K562 (cell line): Measurements from ENCODE around the gene SYCP2. TPM values are rescaled to one million over a fixed set of nuclear protein-coding genes. Genes with fewer than 3 reads are reported as not detected.

Source experiments
- ATAC-seq: fragments of 200-7000 bp; cut with Tn5 transposase; 3 replicates; pipeline ENCODE4 v1.9.1; 2020; ENCODE audit warnings: moderate library complexity
- BruUV-seq: library from RNA; stranded (reverse); fragments of 400-500 nt; replicated peaks from 2 replicates; lab custom pipeline; 2021; lab: Mats Ljungman, UMichigan
- CTCF ChIA-PET: fragments of 300-600 bp; formaldehyde crosslinking; extraction: SDS; loops from one replicate; lab custom pipeline; 2021; ENCODE audit warnings: low intra/inter-chr PET ratio; lab: Yijun Ruan, JAX
- POLR2A ChIA-PET: fragments of 300-600, 350-650 bp; sonication (Branson Sonifier 250); formaldehyde crosslinking; extraction: SDS; loops from one replicate; lab custom pipeline; 2021; ENCODE audit warnings: antibody characterized with exemption, inconsistent platforms; lab: Yijun Ruan, JAX
- DNase-seq, 4 experiments: peaks; one replicate each; pipeline versions ENCODE4 v3.0.0 to v3.0.0-alpha.2; 2011 to 2018; ENCODE audit warnings: low spot score in 3 of 4, mixed read lengths in 3 of 4; ENCODE audit errors: extremely low read depth in 1 of 4
- FAIRE-seq: peaks from 2 replicates; lab custom pipeline; 2011; peaks lifted over from hg19 to GRCh38; lab: Jason Lieb, UNC
- H2AFZ ChIP-seq: 2 replicates; pipeline ENCODE4 v1.6.0; 2011; ENCODE audit warnings: low read depth, low read length, control low read depth, inconsistent platforms
- H3K27ac ChIP-seq: fragments of 200-600 bp; 3 replicates; pipeline ENCODE4 v1.8.0; 2011; ENCODE audit warnings: low read depth, mild to moderate bottlenecking, control low read depth, inconsistent platforms, low read length, moderate library complexity, mixed read lengths; ENCODE audit errors: extremely low read depth
- H3K27me3 ChIP-seq, 2 experiments: fragments of 300-600 bp in 1 of 2; 2 replicates in 1 of 2; 3 replicates in 1 of 2; pipeline versions ENCODE4 v1.6.0 to v1.8.0; 2011; ENCODE audit warnings: inconsistent platforms in 2 of 2, low read length in 2 of 2, mild to moderate bottlenecking in 1 of 2, mixed read lengths in 1 of 2, moderate library complexity in 1 of 2; ENCODE audit not compliant: control insufficient read depth in 2 of 2, insufficient read depth in 2 of 2
- H3K36me3 ChIP-seq: fragments of 300-600 bp; 3 replicates; pipeline ENCODE4 v1.8.0; 2011; ENCODE audit warnings: mild to moderate bottlenecking, low read length, inconsistent platforms; ENCODE audit not compliant: control insufficient read depth, insufficient read depth
- H3K4me1 ChIP-seq, 2 experiments: fragments of 200-600 bp in 1 of 2; replicated peaks in 1 of 2; 2 replicates in 1 of 2; 3 replicates in 1 of 2; pipeline versions ENCODE4 v1.5.1 to v1.8.0; 2011; ENCODE audit warnings: inconsistent platforms in 2 of 2, low read length in 2 of 2, mild to moderate bottlenecking in 1 of 2, mixed read lengths in 1 of 2, moderate library complexity in 1 of 2; ENCODE audit not compliant: control insufficient read depth in 2 of 2, insufficient read depth in 2 of 2
- H3K4me2 ChIP-seq: 2 replicates; pipeline ENCODE4 v1.6.1; 2011; ENCODE audit warnings: low read length, control low read depth, inconsistent platforms, mixed read lengths; ENCODE audit not compliant: insufficient read depth
- H3K4me3 ChIP-seq: fragments of 200-600 bp; sonication (generic), shearing (Covaris generic); 2 replicates; pipeline ENCODE4 v1.5.1; 2016; ENCODE audit warnings: control low read depth, inconsistent platforms
- H3K79me2 ChIP-seq: fragments of 200-600 bp; 3 replicates; pipeline ENCODE4 v1.8.0; 2011; ENCODE audit warnings: low read length, inconsistent platforms; ENCODE audit not compliant: control insufficient read depth, insufficient read depth
- H3K9ac ChIP-seq, 2 experiments: 2 replicates each; pipeline versions ENCODE4 v1.6.0 to v1.6.1; 2011; ENCODE audit warnings: low read depth in 2 of 2, low read length in 2 of 2, control low read depth in 1 of 2, inconsistent platforms in 1 of 2, mild to moderate bottlenecking in 1 of 2, mixed read lengths in 1 of 2; ENCODE audit not compliant: insufficient read depth in 1 of 2
- H3K9me1 ChIP-seq: one replicate; pipeline ENCODE4 v1.6.0; 2011; ENCODE audit warnings: inconsistent platforms, mild to moderate bottlenecking, low read length, moderate library complexity; ENCODE audit not compliant: control insufficient read depth, insufficient read depth
- H3K9me3 ChIP-seq: replicated peaks from 2 replicates; pipeline ENCODE4 v1.5.1; 2011; ENCODE audit warnings: low read depth, low read length, inconsistent platforms; ENCODE audit not compliant: control insufficient read depth, insufficient read depth
- H4K20me1 ChIP-seq: replicated peaks from 2 replicates; pipeline ENCODE4 v1.6.1; 2011; ENCODE audit warnings: low read length, inconsistent platforms, mixed read lengths; ENCODE audit not compliant: control insufficient read depth, insufficient read depth
- AFF4 ChIP-seq: sonication (generic); formaldehyde crosslinking; IDR thresholded peaks from 2 replicates; pipeline ENCODE4 v1.8.0; 2023; ENCODE audit warnings: mild to moderate bottlenecking, missing genetic modification reagents
- CAMTA2 ChIP-seq: fragments of 250-450 bp; sonication (Bioruptor Pico); conservative IDR thresholded peaks from 2 replicates; pipeline ENCODE4 v1.5.1; 2022
- CHD2 ChIP-seq: IDR thresholded peaks from 2 replicates; pipeline ENCODE4 v1.6.1; 2011; ENCODE audit warnings: low read depth, low read length
- E2F3 ChIP-seq: fragments of 250-450 bp; sonication (Bioruptor Pico); IDR thresholded peaks from 2 replicates; pipeline ENCODE4 v1.4.0; 2020; ENCODE audit warnings: mild to moderate bottlenecking
- E2F5 ChIP-seq: sonication (generic); formaldehyde crosslinking; IDR thresholded peaks from 2 replicates; pipeline ENCODE4 v1.8.0; 2022; ENCODE audit warnings: mild to moderate bottlenecking, missing genetic modification reagents
- E4F1 ChIP-seq: fragments of 250-450 bp; sonication (Bioruptor Pico); IDR thresholded peaks from 2 replicates; pipeline ENCODE4 v1.5.0; 2021; ENCODE audit warnings: mild to moderate bottlenecking, borderline replicate concordance
- GTF2F1 ChIP-seq: IDR thresholded peaks from 2 replicates; pipeline ENCODE4 v1.6.1; 2011; ENCODE audit warnings: low read depth, low read length, improper control_type of control experiment
- HDAC2 ChIP-seq: fragments of 450-650 bp; IDR thresholded peaks from 2 replicates; pipeline ENCODE4 v1.6.1; 2016; ENCODE audit warnings: mild to moderate bottlenecking
- HSF4 ChIP-seq: fragments of 250-450 bp; sonication (Bioruptor Pico); IDR thresholded peaks from 2 replicates; pipeline ENCODE4 v2.1.2; 2022; ENCODE audit warnings: mild to moderate bottlenecking, moderate library complexity, borderline replicate concordance
- KDM1A ChIP-seq, 2 experiments: fragments of 450-650 bp; IDR thresholded peaks; 2 replicates each; pipeline ENCODE4 v1.6.1; 2016; ENCODE audit warnings: mild to moderate bottlenecking in 2 of 2
- NCOA2 ChIP-seq, 2 experiments: fragments of 450-650 bp; IDR thresholded peaks; 2 replicates each; pipeline ENCODE4 v1.6.1; 2018; ENCODE audit warnings: mild to moderate bottlenecking in 2 of 2, moderate library complexity in 1 of 2; ENCODE audit not compliant: partially characterized antibody in 2 of 2
- NR2C1 ChIP-seq, 2 experiments: fragments of 450-650 bp; IDR thresholded peaks; 2 replicates each; pipeline ENCODE4 v1.6.1; 2017; ENCODE audit warnings: mild to moderate bottlenecking in 2 of 2, antibody characterized with exemption in 1 of 2, inconsistent platforms in 1 of 2, missing compliant biosample characterization in 1 of 2, missing genetic modification characterization in 1 of 2
- PHF8 ChIP-seq: fragments of 200-600 bp; sonication (generic); IDR thresholded peaks from 2 replicates; pipeline ENCODE4 v1.6.1; 2012; ENCODE audit warnings: mixed run types, mild to moderate bottlenecking, inconsistent platforms, low read length, moderate library complexity, borderline replicate concordance
- PML ChIP-seq: IDR thresholded peaks from 2 replicates; pipeline ENCODE4 v1.6.1; 2012; ENCODE audit warnings: low read length, inconsistent platforms
- ZNF24 ChIP-seq: fragments of 450-650 bp; IDR thresholded peaks from 2 replicates; pipeline ENCODE4 v1.6.1; 2016
- ZNF274 ChIP-seq: IDR thresholded peaks from 2 replicates; pipeline ENCODE4 v1.6.1; 2011; ENCODE audit warnings: low read depth, mild to moderate bottlenecking, low read length, moderate library complexity, borderline replicate concordance
- WGBS: fragments of 100-300 bp; shearing (Covaris generic); methylation state at CpG from one replicate; pipeline ENCODE4 v1.1.6; 2016; ENCODE audit warnings: low coverage, mixed read lengths; ENCODE audit not compliant: insufficient coverage; ENCODE audit errors: missing lambda C conversion rate; 5-methylcytosine and 5-hydroxymethylcytosine counted together
- in situ Hi-C: fragments of 300-500 bp; cut with MboI; formaldehyde crosslinking; loops from 4 replicates; pipeline ENCODE4 v1.15.0; 2018; ENCODE audit warnings: inconsistent platforms, mixed read lengths
- intact Hi-C: fragments of 100-400 bp; cut with micrococcal nuclease; formaldehyde crosslinking; loops from 2 replicates; pipeline ENCODE4 v1.14.2; 2022
- polyA plus RNA-seq, 8 experiments: library from polyadenylated mRNA; depleted of rRNA in 4 of 8; stranded (reverse) in 5 of 8; unstranded in 3 of 8; fragments of >200 nt; fragmentation: Nextera tagmentation in 2 of 8; fragmentation: Illumina TruSeq in 1 of 8; extraction: Ambion mirVana in 2 of 8; extraction: Trizol in 1 of 8; gene quantifications; 2 replicates each; pipeline versions ENCODE4 v1.2.1 to v1.2.3, GENCODE V29; 2011 to 2014; ENCODE audit warnings: inconsistent platforms in 1 of 8, missing spikeins in 1 of 8
- total RNA-seq, 7 experiments: library from RNA; depleted of rRNA in 6 of 7; stranded (reverse); fragments of >200 nt in 6 of 7; fragmentation: Illumina TruSeq in 2 of 7; extraction: Trizol in 2 of 7; gene quantifications; 2 replicates each; pipeline versions ENCODE4 v1.2.1 to v1.2.3, GENCODE V29; 2011 to 2021; ENCODE audit warnings: low replicate concordance in 1 of 7

SYCP2 gene
- total and polyA plus RNA-seq, 9 of the 15 experiments (the other 6 are each of a cell fraction or from before 2014, with no cell fraction given) = 0.24 to 1.6 (median 0.67) TPM

GRCh38 chr20:59966428-59966827 is 33.0 kb upstream of the SYCP2 start:
- H3K9ac ChIP-seq = no peak overlapping the region
- H3K79me2 ChIP-seq = no peaks in the 10 kb centered on the region
- no peak overlapping the region for H3K27ac ChIP-seq
- WGBS = 0% methylated on average over 3 of the region's 3 CpGs
- H3K27me3 ChIP-seq = peaks cover 10% of the 10 kb centered on the region in 2 experiments; a peak in 4 of 5 replicates
- no peaks in the 10 kb centered on the region for H3K9me3 ChIP-seq
- no peak overlapping the region for H3K4me3 ChIP-seq
- H3K4me1 ChIP-seq = no peaks in the 10 kb centered on the region
- BruUV-seq = no TSS peak
- in situ Hi-C loops = no loop called here
- no peaks in the 10 kb centered on the region for H3K36me3 ChIP-seq
- H3K4me2 ChIP-seq = no peak overlapping the region
- intact Hi-C loops = no loop called here
- no peaks in the 10 kb centered on the region for H3K9me1 ChIP-seq
- H2AFZ ChIP-seq = no peak overlapping the region
- FAIRE-seq (no peak), ATAC-seq (no peak), DNase-seq (no peak)
- CTCF ChIA-PET = no interaction called here
- POLR2A ChIA-PET = no interaction called here
- no peaks in the 10 kb centered on the region; the same call in 1 of the 2 replicates for H4K20me1 ChIP-seq
- no peak for TF ChIP-seq NR2C1 (IDR thresholded peaks at IDR 0.05)
- no peak for TF ChIP-seq NR2C1 (tag; IDR thresholded peaks at IDR 0.05)
- TF ChIP-seq HDAC2 = no peak
- no peak for TF ChIP-seq E2F3 (CRISPR knock-in tag)
- TF ChIP-seq ZNF24 = no peak
- TF ChIP-seq E4F1 (CRISPR knock-in tag) = no peak
- no peak for TF ChIP-seq CHD2
- no peak for TF ChIP-seq HSF4 (CRISPR knock-in tag)
- TF ChIP-seq KDM1A (IDR thresholded peaks at IDR 0.05) = no peak
- TF ChIP-seq E2F5 (CRISPR knock-in tag) = no peak
- TF ChIP-seq PML = no peak
- TF ChIP-seq NCOA2 (IDR thresholded peaks at IDR 0.05; ENCODE audit: partially characterized antibody in 2 of 2) = no peak
- no peak for TF ChIP-seq CAMTA2
- no peak for TF ChIP-seq PHF8
- TF ChIP-seq ZNF274 = no peak
- TF ChIP-seq AFF4 (CRISPR knock-in tag) = no peak
- no peak for TF ChIP-seq GTF2F1
